K562 (cell line): ENCODE results near the gene CCNK. TPM values are rescaled to one million over a fixed set of nuclear protein-coding genes. Genes with fewer than 3 reads are reported as not detected.

ENCODE experiments used
- ATAC-seq: fragments of 200-7000 bp; cut with Tn5 transposase; 3 replicates; pipeline ENCODE4 v1.9.1; 2020; ENCODE audit warnings: moderate library complexity
- BruUV-seq: library from RNA; stranded (reverse); fragments of 400-500 nt; replicated peaks from 2 replicates; lab custom pipeline; 2021; lab: Mats Ljungman, UMichigan
- CTCF ChIA-PET: fragments of 300-600 bp; formaldehyde crosslinking; extraction: SDS; loops from one replicate; lab custom pipeline; 2021; ENCODE audit warnings: low intra/inter-chr PET ratio; lab: Yijun Ruan, JAX
- POLR2A ChIA-PET: fragments of 300-600, 350-650 bp; sonication (Branson Sonifier 250); formaldehyde crosslinking; extraction: SDS; loops from one replicate; lab custom pipeline; 2021; ENCODE audit warnings: antibody characterized with exemption, inconsistent platforms; lab: Yijun Ruan, JAX
- DNase-seq, 4 experiments: peaks; one replicate each; pipeline versions ENCODE4 v3.0.0 to v3.0.0-alpha.2; 2011 to 2018; ENCODE audit warnings: low spot score in 3 of 4, mixed read lengths in 3 of 4; ENCODE audit errors: extremely low read depth in 1 of 4
- FAIRE-seq: peaks from 2 replicates; lab custom pipeline; 2011; peaks lifted over from hg19 to GRCh38; lab: Jason Lieb, UNC
- H2AFZ ChIP-seq: 2 replicates; pipeline ENCODE4 v1.6.0; 2011; ENCODE audit warnings: low read depth, low read length, control low read depth, inconsistent platforms
- H3K27ac ChIP-seq: fragments of 200-600 bp; 3 replicates; pipeline ENCODE4 v1.8.0; 2011; ENCODE audit warnings: low read depth, mild to moderate bottlenecking, control low read depth, inconsistent platforms, low read length, moderate library complexity, mixed read lengths; ENCODE audit errors: extremely low read depth
- H3K27me3 ChIP-seq, 2 experiments: fragments of 300-600 bp in 1 of 2; 2 replicates in 1 of 2; 3 replicates in 1 of 2; pipeline versions ENCODE4 v1.6.0 to v1.8.0; 2011; ENCODE audit warnings: inconsistent platforms in 2 of 2, low read length in 2 of 2, mild to moderate bottlenecking in 1 of 2, mixed read lengths in 1 of 2, moderate library complexity in 1 of 2; ENCODE audit not compliant: control insufficient read depth in 2 of 2, insufficient read depth in 2 of 2
- H3K36me3 ChIP-seq: fragments of 300-600 bp; 3 replicates; pipeline ENCODE4 v1.8.0; 2011; ENCODE audit warnings: mild to moderate bottlenecking, low read length, inconsistent platforms; ENCODE audit not compliant: control insufficient read depth, insufficient read depth
- H3K4me1 ChIP-seq, 2 experiments: fragments of 200-600 bp in 1 of 2; replicated peaks in 1 of 2; 2 replicates in 1 of 2; 3 replicates in 1 of 2; pipeline versions ENCODE4 v1.5.1 to v1.8.0; 2011; ENCODE audit warnings: inconsistent platforms in 2 of 2, low read length in 2 of 2, mild to moderate bottlenecking in 1 of 2, mixed read lengths in 1 of 2, moderate library complexity in 1 of 2; ENCODE audit not compliant: control insufficient read depth in 2 of 2, insufficient read depth in 2 of 2
- H3K4me2 ChIP-seq: 2 replicates; pipeline ENCODE4 v1.6.1; 2011; ENCODE audit warnings: low read length, control low read depth, inconsistent platforms, mixed read lengths; ENCODE audit not compliant: insufficient read depth
- H3K4me3 ChIP-seq: fragments of 200-600 bp; sonication (generic), shearing (Covaris generic); 2 replicates; pipeline ENCODE4 v1.5.1; 2016; ENCODE audit warnings: control low read depth, inconsistent platforms
- H3K79me2 ChIP-seq: fragments of 200-600 bp; 3 replicates; pipeline ENCODE4 v1.8.0; 2011; ENCODE audit warnings: low read length, inconsistent platforms; ENCODE audit not compliant: control insufficient read depth, insufficient read depth
- H3K9ac ChIP-seq, 2 experiments: 2 replicates each; pipeline versions ENCODE4 v1.6.0 to v1.6.1; 2011; ENCODE audit warnings: low read depth in 2 of 2, low read length in 2 of 2, control low read depth in 1 of 2, inconsistent platforms in 1 of 2, mild to moderate bottlenecking in 1 of 2, mixed read lengths in 1 of 2; ENCODE audit not compliant: insufficient read depth in 1 of 2
- H3K9me1 ChIP-seq: one replicate; pipeline ENCODE4 v1.6.0; 2011; ENCODE audit warnings: inconsistent platforms, mild to moderate bottlenecking, low read length, moderate library complexity; ENCODE audit not compliant: control insufficient read depth, insufficient read depth
- H3K9me3 ChIP-seq: replicated peaks from 2 replicates; pipeline ENCODE4 v1.5.1; 2011; ENCODE audit warnings: low read depth, low read length, inconsistent platforms; ENCODE audit not compliant: control insufficient read depth, insufficient read depth
- H4K20me1 ChIP-seq: replicated peaks from 2 replicates; pipeline ENCODE4 v1.6.1; 2011; ENCODE audit warnings: low read length, inconsistent platforms, mixed read lengths; ENCODE audit not compliant: control insufficient read depth, insufficient read depth
- SP2 ChIP-seq: IDR thresholded peaks from 2 replicates; pipeline ENCODE4 v1.6.1; 2011; ENCODE audit warnings: mild to moderate bottlenecking, low read depth, low read length, moderate library complexity; ENCODE audit not compliant: poor library complexity, severe bottlenecking; ENCODE audit errors: extremely low read depth
- SRSF3 ChIP-seq: fragments of 200-400 bp; formaldehyde crosslinking; IDR thresholded peaks from 2 replicates; pipeline ENCODE4 v1.6.1; 2016; ENCODE audit warnings: mild to moderate bottlenecking, low read length, moderate library complexity; ENCODE audit not compliant: insufficient read depth
- TEAD2 ChIP-seq: fragments of 450-650 bp; IDR thresholded peaks from 2 replicates; pipeline ENCODE4 v1.6.1; 2016; ENCODE audit warnings: missing genetic modification characterization, control low read depth, missing compliant biosample characterization
- ZNF121 ChIP-seq: sonication (generic); formaldehyde crosslinking; conservative IDR thresholded peaks from 2 replicates; pipeline ENCODE4 v1.8.0; 2022; ENCODE audit warnings: missing genetic modification reagents
- ZNF140 ChIP-seq: fragments of 250-450 bp; sonication (Bioruptor Pico); IDR thresholded peaks from 2 replicates; pipeline ENCODE4 v1.8.0; 2021; ENCODE audit warnings: moderate library complexity, mild to moderate bottlenecking, inconsistent platforms
- ZSCAN29 ChIP-seq: fragments of 450-650 bp; IDR thresholded peaks from 2 replicates; pipeline ENCODE4 v1.6.1; 2017
- WGBS: fragments of 100-300 bp; shearing (Covaris generic); methylation state at CpG from one replicate; pipeline ENCODE4 v1.1.6; 2016; ENCODE audit warnings: low coverage, mixed read lengths; ENCODE audit not compliant: insufficient coverage; ENCODE audit errors: missing lambda C conversion rate; 5-methylcytosine and 5-hydroxymethylcytosine counted together
- in situ Hi-C: fragments of 300-500 bp; cut with MboI; formaldehyde crosslinking; loops from 4 replicates; pipeline ENCODE4 v1.15.0; 2018; ENCODE audit warnings: inconsistent platforms, mixed read lengths
- intact Hi-C: fragments of 100-400 bp; cut with micrococcal nuclease; formaldehyde crosslinking; loops from 2 replicates; pipeline ENCODE4 v1.14.2; 2022
- polyA plus RNA-seq, 8 experiments: library from polyadenylated mRNA; depleted of rRNA in 4 of 8; stranded (reverse) in 5 of 8; unstranded in 3 of 8; fragments of >200 nt; fragmentation: Nextera tagmentation in 2 of 8; fragmentation: Illumina TruSeq in 1 of 8; extraction: Ambion mirVana in 2 of 8; extraction: Trizol in 1 of 8; gene quantifications; 2 replicates each; pipeline versions ENCODE4 v1.2.1 to v1.2.3, GENCODE V29; 2011 to 2014; ENCODE audit warnings: inconsistent platforms in 1 of 8, missing spikeins in 1 of 8
- total RNA-seq, 7 experiments: library from RNA; depleted of rRNA in 6 of 7; stranded (reverse); fragments of >200 nt in 6 of 7; fragmentation: Illumina TruSeq in 2 of 7; extraction: Trizol in 2 of 7; gene quantifications; 2 replicates each; pipeline versions ENCODE4 v1.2.1 to v1.2.3, GENCODE V29; 2011 to 2021; ENCODE audit warnings: low replicate concordance in 1 of 7
- TF ChIP-seq, protein P1 (sequence below), 3 experiments: IDR thresholded peaks in 2 of 3; conservative IDR thresholded peaks in 1 of 3; 2 replicates each; pipeline ENCODE4 v1.5.1; 2011 to 2012; ENCODE audit warnings: low read length in 3 of 3, mild to moderate bottlenecking in 3 of 3, control low read depth in 2 of 3, improper control_type of control experiment in 1 of 3, inconsistent platforms in 1 of 3, low read depth in 1 of 3, mixed read lengths in 1 of 3, moderate library complexity in 1 of 3; ENCODE audit not compliant: insufficient read depth in 2 of 3
- TF ChIP-seq, protein P2 (sequence below): fragments of 250-450 bp; sonication (Bioruptor Pico); IDR thresholded peaks from 2 replicates; pipeline ENCODE4 v1.4.0; 2020; ENCODE audit warnings: mild to moderate bottlenecking, moderate library complexity

Gene CCNK
- total and polyA plus RNA-seq, 9 of the 15 experiments (the other 6 are each of a cell fraction or from before 2014, with no cell fraction given) = 5.8 to 84.2 (median 16.4) TPM

DNA sequence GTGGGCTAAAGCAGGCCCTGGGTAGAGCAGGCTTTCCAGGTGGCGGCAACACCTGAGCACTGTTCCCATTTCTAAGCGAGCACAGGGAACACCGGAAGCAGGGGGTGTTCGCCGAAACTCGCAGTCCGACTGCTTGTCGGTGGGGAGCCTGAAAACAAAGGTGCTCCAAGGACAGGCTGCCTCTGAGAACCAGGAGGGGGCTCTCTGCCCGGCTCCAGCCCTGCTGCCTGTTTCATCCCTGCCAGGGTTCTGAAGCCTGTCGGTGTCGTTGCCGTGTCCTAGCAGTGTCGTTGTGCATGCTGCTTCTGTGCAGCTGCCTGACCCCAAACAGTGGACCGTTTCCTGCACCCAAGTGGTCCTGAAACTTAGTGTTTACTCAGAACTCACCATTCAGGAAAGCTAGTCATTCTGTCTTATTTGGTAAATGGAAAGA is 21.8 kb downstream of the CCNK start:
- Histone ChIP-seq H3K27me3 (no peaks in the 10 kb centered on the region), H3K4me3 (no peak overlapping the region), H3K4me1 (no peaks in the 10 kb centered on the region), H3K36me3 (peaks cover 94% of the 10 kb centered on the region), H3K4me2 (no peak overlapping the region), H2AFZ (no peak overlapping the region), H3K9me3 (no peaks in the 10 kb centered on the region), H3K27ac (no peak overlapping the region)
- POLR2A ChIA-PET = no interaction called here
- FAIRE-seq (no peak), DNase-seq (no peak), ATAC-seq (no peak)
- 96% methylated on average over 9 of the region's 14 CpGs for WGBS
- in situ Hi-C loops = no loop called here
- intact Hi-C loops = no loop called here
- TF ChIP-seq, protein P1, sequence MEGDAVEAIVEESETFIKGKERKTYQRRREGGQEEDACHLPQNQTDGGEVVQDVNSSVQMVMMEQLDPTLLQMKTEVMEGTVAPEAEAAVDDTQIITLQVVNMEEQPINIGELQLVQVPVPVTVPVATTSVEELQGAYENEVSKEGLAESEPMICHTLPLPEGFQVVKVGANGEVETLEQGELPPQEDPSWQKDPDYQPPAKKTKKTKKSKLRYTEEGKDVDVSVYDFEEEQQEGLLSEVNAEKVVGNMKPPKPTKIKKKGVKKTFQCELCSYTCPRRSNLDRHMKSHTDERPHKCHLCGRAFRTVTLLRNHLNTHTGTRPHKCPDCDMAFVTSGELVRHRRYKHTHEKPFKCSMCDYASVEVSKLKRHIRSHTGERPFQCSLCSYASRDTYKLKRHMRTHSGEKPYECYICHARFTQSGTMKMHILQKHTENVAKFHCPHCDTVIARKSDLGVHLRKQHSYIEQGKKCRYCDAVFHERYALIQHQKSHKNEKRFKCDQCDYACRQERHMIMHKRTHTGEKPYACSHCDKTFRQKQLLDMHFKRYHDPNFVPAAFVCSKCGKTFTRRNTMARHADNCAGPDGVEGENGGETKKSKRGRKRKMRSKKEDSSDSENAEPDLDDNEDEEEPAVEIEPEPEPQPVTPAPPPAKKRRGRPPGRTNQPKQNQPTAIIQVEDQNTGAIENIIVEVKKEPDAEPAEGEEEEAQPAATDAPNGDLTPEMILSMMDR (IDR thresholded peaks at IDR 0.05 in 2 of 3, conservative IDR thresholded peaks at IDR 0.05 in 1 of 3; ENCODE audit: insufficient read depth in 2 of 3, low read depth in 1 of 3, low read length in 3 of 3) = no peak
- TF ChIP-seq ZNF121 (CRISPR knock-in tag) (no peak), TEAD2 (tag) (no peak), ZNF140 (CRISPR knock-in tag) (no peak), SP2 (no peak), ZSCAN29 (no peak), SRSF3 (no peak)
- TF ChIP-seq, protein P2, sequence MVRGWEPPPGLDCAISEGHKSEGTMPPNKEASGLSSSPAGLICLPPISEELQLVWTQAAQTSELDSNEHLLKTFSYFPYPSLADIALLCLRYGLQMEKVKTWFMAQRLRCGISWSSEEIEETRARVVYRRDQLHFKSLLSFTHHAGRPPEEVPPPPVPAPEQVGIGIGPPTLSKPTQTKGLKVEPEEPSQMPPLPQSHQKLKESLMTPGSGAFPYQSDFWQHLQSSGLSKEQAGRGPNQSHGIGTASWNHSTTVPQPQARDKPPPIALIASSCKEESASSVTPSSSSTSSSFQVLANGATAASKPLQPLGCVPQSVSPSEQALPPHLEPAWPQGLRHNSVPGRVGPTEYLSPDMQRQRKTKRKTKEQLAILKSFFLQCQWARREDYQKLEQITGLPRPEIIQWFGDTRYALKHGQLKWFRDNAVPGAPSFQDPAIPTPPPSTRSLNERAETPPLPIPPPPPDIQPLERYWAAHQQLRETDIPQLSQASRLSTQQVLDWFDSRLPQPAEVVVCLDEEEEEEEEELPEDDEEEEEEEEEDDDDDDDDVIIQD (CRISPR knock-in tag) = no peak
- TF ChIP-seq, all 486 proteins: peak for 0
- CTCF ChIA-PET = no interaction called here
- no peaks in the 10 kb centered on the region for H4K20me1 ChIP-seq
- H3K9ac ChIP-seq = no peak overlapping the region; a peak in 1 of 4 replicates
- BruUV-seq = no TSS peak
- H3K79me2 ChIP-seq = no peaks in the 10 kb centered on the region
- H3K9me1 ChIP-seq = no peaks in the 10 kb centered on the region
